Amniotic stem cell (primary cell): Measurements from ENCODE around the gene RNU7-1.
A peak's percentile ranks its signal among the peaks of the same experiment; 100 is the strongest.

ENCODE experiments used
- DNase-seq: peaks from one replicate; lab custom pipeline; 2025; lab: John Stamatoyannopoulos, UW

The RNU7-1 gene

DNA sequence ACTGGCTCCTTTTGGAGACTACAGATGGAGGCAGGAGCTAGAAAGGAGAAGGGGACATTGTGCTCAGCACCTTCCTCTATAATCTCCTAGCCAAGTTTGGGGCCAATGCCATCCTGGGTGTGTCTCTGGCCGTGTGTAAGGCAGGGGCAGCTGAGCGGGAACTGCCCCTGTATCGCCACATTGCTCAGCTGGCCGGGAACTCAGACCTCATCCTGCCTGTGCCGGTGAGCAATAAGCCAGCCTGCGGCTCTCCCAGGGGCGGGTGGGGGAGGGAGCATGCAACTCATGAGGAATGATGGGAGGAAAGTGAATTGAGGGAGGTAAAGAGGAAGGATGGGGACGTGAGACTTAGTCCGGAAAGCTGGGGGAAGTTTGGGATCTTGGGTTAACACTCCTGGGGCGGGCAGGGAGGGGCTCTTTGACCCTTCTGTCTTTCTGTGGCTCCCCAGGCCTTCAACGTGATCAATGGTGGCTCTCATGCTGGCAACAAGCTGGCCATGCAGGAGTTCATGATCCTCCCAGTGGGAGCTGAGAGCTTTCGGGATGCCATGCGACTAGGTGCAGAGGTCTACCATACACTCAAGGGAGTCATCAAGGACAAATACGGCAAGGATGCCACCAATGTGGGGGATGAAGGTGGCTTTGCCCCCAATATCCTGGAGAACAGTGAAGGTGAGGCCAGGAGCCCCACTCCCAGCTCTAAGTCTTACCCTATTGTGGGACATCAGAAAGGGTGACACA, 26.0 kb upstream of the RNU7-1 start:
- no peak for DNase-seq

DNA sequence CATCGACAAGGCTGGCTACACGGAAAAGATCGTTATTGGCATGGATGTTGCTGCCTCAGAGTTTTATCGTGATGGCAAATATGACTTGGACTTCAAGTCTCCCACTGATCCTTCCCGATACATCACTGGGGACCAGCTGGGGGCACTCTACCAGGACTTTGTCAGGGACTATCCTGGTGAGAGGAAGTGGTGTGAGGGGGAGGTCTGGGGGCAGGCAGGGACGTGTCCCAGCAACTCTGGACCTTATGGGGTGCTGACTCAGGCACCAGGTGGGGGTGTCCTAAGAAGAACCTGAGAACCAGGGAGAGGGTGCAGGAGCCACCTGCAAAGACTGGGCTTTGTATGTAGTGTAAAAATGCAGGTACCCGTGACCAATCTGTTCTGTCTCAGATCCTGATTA, 24.0 kb upstream of the RNU7-1 start:
- DNase-seq: no peak

DNA sequence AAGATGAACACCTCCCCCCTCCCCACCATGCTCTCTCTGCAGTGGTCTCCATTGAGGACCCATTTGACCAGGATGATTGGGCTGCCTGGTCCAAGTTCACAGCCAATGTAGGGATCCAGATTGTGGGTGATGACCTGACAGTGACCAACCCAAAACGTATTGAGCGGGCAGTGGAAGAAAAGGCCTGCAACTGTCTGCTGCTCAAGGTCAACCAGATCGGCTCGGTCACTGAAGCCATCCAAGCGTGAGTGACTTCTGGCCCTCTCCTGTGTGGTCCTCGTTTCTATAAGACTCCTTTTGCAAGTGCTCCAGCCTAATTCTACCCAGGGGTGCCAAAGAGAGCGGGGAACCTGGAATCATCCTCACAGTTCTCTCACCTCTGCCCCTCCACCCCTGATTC, 22.1 kb upstream of the RNU7-1 start:
- DNase-seq: no peak

DNA sequence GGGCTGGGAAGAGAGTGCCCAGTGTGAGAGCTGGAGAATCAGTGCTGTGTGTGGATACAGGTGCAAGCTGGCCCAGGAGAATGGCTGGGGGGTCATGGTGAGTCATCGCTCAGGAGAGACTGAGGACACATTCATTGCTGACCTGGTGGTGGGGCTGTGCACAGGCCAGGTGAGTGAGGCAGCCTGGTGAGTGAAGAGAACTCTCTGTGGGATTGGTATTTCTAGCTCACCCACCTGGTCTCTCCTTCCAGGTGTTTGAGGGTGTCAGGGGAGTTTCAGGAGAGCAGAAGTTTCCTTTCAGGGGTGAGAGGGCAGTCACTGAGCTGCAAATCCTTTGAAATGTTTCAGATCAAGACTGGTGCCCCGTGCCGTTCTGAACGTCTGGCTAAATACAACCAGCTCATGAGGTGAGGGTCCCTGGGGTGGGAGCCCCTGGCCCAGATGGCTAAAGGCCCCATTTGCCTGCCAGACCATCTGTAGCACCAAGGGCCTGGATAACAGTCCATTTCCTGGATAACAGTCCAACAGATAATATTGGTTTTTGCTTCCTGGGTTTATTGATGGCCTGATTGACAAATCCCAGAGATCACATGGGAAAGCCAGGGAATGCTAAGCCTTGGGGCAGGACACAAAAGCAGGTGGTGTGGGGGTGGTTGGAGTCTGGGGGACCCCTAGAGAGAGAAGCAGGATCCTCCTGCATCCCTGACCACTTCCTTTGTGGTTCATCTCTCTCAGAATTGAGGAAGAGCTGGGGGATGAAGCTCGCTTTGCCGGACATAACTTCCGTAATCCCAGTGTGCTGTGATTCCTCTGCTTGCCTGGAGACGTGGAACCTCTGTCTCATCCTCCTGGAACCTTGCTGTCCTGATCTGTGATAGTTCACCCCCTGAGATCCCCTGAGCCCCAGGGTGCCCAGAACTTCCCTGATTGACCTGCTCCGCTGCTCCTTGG, 21.3 kb upstream of the RNU7-1 start:
- no peak for DNase-seq

DNA sequence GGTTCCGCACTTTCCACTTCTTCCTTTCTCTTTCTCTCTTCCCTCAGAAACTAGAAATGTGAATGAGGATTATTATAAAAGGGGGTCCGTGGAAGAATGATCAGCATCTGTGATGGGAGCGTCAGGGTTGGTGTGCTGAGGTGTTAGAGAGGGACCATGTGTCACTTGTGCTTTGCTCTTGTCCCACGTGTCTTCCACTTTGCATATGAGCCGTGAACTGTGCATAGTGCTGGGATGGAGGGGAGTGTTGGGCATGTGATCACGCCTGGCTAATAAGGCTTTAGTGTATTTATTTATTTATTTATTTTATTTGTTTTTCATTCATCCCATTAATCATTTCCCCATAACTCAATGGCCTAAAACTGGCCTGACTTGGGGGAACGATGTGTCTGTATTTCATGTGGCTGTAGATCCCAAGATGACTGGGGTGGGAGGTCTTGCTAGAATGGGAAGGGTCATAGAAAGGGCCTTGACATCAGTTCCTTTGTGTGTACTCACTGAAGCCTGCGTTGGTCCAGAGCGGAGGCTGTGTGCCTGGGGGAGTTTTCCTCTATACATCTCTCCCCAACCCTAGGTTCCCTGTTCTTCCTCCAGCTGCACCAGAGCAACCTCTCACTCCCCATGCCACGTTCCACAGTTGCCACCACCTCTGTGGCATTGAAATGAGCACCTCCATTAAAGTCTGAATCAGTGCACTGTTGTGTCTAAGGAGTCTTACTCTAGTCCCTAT, 20.4 kb upstream of the RNU7-1 start:
- no peak for DNase-seq

DNA sequence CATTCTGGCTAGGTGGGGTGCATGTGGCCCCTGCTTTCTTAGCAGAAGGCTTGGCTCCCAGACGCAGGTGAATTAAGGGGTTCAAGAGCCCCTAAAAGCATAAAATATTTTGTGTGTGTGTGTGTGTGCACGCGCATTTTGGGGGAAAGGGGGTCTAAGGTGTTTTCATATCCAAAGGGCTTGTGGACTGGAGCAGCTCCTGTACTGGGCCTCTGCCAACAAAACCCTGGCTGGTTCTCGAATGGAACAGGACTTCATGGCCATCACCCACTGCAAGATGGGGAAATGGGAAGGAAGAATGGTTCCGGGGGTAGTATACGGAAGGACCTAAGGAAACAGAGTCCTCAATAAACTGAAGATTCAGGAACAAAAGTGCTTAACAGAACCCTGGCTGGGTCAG, 19.8 kb upstream of the RNU7-1 start:
- no peak for DNase-seq

DNA sequence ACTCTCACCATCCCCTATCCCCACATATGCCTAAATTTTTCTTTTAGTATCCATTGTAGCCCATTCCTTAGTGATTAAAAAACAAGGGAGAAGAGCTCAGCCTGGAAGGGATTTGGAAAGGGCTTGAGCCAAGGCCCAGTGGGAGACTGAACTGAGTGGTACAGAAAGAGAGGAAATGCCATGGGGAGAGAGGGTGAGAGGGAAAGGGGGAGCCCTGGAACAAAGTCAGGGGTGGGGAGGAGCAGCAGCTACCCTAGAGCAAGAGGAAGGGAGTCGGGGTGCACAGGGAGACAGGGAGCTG, 18.4 kb upstream of the RNU7-1 start:
- DNase-seq: no peak

DNA sequence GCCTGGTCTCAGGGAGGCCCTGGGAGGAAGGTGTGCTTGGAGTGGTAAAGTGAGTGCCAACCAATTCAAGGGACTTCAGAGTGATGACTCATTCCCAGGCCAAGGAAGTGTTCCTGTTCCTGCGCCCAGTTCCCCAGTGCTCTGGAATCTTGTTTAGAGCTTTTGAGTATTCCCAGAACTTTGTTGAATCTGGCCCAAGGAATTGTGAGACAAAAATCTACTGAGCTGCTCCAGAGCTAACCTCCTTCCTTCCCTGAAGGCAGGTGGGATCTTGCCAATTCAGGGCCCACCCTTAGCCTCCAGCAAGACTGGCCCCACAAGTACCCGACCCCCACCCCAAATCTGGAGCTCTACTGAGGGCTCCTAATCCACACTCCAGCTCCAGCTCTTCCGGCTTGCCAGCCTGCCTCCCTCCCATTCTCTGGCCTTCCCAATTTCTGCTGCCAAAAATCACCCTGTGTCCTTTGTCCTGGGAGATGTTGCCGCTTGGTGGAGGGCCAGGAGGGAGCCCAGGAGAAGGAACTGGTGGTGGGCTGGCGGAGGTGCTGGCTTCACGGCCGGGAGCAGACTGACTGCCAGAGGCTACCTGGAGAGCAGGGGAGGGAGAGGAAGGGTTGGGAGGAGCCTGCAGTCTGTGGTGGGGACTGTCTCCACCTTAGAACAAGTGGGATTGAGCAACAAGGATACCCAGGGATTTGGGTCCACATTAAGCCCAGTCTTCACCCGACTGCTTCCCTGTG, 17.9 kb upstream of the RNU7-1 start:
- peak; percentile 85 for DNase-seq

DNA sequence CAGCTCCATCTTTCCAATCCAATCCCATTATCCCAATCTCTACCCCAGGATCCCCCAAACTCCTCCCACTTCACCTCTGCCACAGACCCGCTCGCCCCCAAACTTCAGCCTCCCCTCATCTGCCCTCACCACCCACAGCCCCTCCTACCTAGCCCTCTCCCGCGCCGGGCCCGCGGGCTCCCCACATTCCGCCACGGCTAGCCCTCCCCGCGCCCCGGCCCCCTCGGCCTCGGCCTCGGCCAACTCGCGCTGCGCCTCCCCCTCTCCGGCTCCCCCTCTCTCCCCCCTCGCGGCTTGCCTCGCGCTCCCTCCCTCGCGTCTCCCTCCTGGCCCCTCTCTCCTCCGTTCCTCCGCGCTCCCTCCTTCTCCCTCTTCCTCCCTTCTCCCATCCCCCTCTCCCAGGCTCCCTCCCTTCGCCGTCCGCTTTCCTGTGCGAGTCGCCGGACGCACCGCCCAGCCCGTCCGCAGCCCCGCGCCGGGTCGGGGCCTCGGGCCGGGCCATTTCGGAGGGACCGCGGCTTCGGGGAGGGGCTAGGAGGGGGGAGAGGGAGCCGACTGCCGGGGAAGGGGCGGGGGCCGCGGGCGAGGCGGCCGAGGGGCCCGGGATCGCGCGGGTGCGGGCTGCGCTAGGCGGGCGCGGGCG, 16.1 kb upstream of the RNU7-1 start, which contains the start of gene ATN1:
Gene ATN1, plus strand, starts transcription at position 581 of the 643 bp plus-strand sequence. CDS start 6,043 bp downstream, outside the sequence.
- peak; percentile 41 for DNase-seq

DNA sequence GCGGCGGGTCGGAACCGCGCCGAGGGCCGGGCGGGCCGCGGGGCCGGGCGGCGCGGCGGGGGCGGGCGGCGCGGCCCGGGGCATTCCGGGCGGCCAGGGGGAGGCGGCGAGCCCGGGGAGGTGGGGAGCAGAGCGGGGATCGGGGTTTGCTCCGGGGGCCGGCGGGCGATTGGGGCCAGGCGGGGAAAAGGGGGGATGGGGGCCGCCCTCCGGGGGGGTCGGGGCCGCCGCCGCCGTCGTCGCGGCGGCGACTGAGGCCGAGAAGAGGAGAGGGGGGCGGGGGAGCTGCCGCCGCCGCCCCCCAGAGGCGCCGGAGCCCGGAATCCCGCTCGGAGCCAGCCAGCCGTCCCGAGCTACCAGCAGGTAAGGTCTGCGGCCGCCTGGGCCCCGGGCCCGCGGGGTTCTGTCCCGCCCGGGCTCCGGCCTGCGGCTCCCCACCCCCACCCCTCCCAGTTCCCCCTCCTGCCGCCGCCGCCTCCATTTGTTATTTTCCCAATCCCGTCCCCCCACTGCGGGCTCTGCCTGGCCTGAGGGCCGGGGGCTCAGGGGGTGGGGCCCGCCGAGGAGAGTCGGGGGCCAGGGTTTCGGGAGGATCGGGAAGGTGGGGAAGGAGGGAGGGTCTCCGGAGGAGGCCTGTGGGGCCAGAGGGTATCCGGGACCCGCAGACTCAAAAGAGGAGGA, 15.5 kb upstream of the RNU7-1 start:
- no peak for DNase-seq

DNA sequence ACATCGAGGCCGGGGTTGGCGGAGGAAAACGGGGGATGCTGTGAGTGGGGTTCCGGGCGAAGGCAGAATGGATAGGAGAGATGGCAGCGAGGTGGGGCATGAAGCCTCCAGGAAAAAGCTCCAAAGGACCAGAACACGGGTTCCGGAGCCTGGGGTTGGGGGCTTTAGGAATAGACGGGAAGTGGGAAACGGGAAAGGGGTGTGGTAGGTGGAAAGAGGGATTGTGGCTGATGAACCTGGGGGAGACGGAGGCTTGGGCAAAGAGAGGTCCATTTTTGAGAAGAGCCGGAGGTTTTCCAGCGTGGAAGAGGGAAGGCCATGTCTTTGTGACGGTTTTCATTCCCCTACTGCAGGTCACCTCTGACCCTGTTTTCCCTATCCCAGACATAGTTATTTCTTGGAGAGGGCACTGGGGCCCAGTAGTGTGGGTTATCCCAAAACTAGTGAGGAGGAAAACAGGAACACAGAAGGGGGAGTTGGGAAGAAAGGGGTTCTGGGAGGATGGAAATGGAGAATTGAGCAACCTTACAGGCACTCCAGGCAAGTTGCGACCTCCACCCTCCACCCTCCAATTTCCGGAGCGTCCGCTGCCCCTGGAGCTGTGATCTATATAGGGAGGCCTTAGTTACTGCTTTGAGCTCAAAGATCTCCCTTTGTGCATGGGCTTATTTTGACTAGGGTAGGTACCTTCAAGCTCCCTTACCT, 14.8 kb upstream of the RNU7-1 start:
- no peak for DNase-seq

DNA sequence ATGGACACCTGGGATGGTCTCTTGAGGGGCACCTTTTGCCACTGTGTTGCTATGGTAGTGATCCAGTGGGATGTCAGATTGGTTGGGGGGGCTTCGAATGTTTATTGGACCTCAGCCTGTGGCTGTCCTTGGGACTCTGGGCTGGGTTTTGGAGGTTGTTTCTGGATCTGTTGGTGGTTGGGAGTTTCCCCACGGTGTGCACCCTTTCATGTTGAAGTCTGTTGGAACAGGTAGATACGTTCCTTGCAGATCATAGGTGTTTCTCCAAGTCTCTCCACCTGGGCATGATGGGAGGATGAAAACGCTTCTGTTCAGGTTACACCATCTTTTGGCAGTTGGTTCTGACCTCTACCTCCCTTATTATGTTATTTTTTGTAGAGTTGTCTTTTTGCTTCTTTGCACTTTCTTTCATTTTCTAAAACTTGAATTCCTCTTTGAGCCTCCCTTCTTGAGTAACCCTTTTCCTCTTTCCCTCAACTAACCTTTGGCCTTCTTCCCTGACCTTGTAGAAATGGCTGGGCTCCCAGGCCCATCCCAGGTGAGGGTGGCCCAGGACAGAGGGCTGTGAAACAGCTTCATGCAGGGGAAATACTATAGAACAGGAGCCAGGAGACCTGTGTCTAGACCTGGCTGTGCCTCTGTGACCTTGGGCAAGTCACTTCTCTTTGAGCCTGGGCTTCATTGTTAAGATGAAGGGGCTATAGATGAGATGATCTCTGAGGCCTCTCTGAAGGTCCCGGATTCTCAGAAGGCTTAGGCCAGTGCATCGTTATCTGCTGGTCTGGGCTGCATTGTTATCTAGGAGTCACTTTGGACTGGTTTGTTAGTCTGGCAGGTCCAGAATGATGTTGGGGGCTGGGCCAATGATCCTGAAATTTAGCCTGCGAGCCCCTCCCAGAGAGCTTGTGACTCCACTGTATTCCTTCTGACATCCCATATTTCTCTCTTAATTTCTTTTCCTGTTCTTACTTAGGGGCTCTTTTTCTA, 13.9 kb upstream of the RNU7-1 start:
- no peak for DNase-seq

DNA sequence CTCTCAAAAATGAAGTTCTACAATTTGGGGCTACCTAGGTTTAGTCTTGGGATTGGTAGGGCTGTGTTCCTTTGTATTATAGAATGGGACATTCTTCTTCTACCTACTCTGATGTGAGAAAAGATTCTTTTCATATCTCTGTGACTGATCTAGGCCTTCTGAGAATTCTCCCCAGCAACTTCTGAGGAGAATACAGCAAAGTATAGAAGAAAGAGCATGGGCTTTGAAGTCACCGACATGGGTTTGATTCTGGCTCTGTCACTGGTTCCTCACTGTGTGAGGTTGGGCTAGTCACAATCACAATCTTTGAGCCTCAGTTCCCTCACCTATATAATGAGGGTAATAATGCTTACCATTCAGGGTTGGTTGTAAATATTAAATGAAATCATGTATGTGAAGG, 10.8 kb upstream of the RNU7-1 start:
- DNase-seq: no peak

DNA sequence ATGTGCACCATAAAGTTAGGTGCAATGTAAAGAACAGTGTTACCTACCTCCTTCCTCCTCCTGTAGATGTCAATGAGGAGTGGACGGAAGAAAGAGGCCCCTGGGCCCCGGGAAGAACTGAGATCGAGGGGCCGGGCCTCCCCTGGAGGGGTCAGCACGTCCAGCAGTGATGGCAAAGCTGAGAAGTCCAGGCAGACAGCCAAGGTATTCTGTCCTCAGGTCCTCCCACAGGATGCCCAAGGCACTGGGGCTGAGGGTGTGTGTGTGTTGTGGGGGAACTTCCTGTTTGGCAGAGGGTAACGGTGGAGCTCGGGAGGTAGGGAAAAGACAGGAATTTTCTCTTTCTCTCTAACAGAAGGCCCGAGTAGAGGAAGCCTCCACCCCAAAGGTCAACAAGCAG, 9.5 kb upstream of the RNU7-1 start:
- no peak for DNase-seq

DNA sequence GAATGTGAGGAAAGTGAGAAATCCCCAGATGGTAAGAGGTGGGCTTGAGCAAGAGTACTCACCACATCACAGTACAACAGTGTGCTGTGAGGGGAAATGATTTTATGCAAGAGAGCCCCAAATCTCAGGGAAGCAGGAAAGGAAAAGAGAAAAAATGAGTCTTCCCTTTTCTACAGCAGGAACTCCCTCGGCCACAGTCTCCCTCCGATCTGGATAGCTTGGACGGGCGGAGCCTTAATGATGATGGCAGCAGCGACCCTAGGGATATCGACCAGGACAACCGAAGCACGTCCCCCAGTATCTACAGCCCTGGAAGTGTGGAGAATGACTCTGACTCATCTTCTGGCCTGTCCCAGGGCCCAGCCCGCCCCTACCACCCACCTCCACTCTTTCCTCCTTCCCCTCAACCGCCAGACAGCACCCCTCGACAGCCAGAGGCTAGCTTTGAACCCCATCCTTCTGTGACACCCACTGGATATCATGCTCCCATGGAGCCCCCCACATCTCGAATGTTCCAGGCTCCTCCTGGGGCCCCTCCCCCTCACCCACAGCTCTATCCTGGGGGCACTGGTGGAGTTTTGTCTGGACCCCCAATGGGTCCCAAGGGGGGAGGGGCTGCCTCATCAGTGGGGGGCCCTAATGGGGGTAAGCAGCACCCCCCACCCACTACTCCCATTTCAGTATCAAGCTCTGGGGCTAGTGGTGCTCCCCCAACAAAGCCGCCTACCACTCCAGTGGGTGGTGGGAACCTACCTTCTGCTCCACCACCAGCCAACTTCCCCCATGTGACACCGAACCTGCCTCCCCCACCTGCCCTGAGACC, 8.0 kb upstream of the RNU7-1 start:
- no peak for DNase-seq

DNA sequence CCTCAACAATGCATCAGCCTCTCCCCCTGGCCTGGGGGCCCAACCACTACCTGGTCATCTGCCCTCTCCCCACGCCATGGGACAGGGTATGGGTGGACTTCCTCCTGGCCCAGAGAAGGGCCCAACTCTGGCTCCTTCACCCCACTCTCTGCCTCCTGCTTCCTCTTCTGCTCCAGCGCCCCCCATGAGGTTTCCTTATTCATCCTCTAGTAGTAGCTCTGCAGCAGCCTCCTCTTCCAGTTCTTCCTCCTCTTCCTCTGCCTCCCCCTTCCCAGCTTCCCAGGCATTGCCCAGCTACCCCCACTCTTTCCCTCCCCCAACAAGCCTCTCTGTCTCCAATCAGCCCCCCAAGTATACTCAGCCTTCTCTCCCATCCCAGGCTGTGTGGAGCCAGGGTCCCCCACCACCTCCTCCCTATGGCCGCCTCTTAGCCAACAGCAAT, 7.4 kb upstream of the RNU7-1 start:
- no peak for DNase-seq

DNA sequence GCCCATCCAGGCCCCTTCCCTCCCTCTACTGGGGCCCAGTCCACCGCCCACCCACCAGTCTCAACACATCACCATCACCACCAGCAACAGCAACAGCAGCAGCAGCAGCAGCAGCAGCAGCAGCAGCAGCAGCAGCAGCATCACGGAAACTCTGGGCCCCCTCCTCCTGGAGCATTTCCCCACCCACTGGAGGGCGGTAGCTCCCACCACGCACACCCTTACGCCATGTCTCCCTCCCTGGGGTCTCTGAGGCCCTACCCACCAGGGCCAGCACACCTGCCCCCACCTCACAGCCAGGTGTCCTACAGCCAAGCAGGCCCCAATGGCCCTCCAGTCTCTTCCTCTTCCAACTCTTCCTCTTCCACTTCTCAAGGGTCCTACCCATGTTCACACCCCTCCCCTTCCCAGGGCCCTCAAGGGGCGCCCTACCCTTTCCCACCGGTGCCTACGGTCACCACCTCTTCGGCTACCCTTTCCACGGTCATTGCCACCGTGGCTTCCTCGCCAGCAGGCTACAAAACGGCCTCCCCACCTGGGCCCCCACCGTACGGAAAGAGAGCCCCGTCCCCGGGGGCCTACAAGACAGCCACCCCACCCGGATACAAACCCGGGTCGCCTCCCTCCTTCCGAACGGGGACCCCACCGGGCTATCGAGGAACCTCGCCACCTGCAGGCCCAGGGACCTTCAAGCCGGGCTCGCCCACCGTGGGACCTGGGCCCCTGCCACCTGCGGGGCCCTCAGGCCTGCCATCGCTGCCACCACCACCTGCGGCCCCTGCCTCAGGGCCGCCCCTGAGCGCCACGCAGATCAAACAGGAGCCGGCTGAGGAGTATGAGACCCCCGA, 6.8 kb upstream of the RNU7-1 start:
- no peak for DNase-seq
